Fibroblast of skin of right biceps (primary cell): ENCODE measurements around the gene LRRC32.
A peak's percentile ranks its signal among the peaks of the same experiment; 100 is the strongest.

ENCODE experiments used
- DNase-seq: peaks from one replicate; pipeline ENCODE4 v3.0.0-alpha.2; 2013

Gene LRRC32

DNA sequence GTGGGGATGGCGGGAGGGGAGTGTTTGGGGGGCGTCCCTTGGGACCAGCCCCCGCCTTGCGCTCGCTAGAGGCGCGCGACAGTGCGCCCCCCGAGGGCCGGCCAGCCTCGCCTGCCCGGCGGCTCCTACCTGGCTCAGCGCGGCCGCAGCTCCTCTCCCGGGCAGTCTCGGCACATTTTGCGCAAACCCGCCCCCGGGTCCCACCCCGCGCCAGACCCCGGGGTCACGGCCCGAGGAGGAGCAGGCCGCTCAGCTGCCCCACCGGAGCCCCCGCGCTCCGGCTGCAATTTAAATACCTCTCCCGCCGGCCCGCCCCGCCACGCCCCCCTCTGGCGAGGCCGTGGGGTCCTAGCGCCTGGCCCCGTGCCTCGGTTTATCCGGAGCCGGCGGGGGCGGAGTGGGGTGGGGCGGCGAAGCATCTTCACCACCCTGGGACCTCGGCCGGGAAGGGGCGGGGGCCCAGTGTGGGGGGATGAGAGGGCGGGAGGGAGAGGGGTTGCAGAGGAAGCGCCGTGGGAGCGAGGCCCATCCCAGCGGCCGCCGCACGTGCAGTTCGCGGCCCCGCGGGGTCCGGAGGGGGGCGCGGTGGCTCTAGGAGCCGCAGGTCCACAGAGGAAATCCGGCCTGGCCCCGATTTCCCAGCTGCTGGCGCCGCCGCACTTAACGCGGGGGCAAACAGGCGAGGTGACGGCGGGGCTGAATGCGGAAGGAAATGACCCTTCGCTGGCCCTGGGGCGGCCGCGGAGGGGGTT lies at the start of gene LRRC32:
TSS of gene LRRC32 (minus strand) at position 263 of the 752 bp plus-strand sequence. CDS start 4,793 bp downstream, outside the sequence.
- peak; percentile 48 for DNase-seq

- DNase-seq: no peak
These were observed 49.1 kb upstream of the LRRC32 start for GRCh38 chr11:76719686-76720085.

DNA sequence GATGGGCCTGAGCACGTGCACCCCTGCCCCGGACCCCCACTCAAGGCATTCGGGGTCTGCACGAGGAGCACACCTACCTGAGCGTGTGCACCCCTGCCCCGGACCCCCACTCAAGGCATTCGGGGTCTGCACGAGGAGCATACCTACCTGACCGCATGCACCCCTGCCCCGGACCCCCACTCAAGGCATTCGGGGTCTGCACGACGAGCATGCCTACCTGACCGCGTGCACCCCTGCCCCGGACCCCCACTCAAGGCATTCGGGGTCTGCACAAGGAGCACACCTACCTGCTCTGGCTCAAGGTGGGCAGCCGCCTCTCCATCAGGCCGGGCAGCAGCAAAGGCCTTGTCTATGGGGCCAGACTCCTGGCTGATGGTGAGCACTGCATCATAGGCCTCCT lies 48.7 kb upstream of the LRRC32 start:
- DNase-seq: no peak

GRCh38 chr11:76717816-76718215 lies 47.3 kb upstream of the LRRC32 start:
- DNase-seq: no peak

GRCh38 chr11:76717369-76717768 lies 46.8 kb upstream of the LRRC32 start:
- DNase-seq: no peak

GRCh38 chr11:76716268-76716667 lies 45.7 kb upstream of the LRRC32 start:
- DNase-seq: no peak

- no peak for DNase-seq
These were observed 43.9 kb upstream of the LRRC32 start for GRCh38 chr11:76714493-76714892.

DNA sequence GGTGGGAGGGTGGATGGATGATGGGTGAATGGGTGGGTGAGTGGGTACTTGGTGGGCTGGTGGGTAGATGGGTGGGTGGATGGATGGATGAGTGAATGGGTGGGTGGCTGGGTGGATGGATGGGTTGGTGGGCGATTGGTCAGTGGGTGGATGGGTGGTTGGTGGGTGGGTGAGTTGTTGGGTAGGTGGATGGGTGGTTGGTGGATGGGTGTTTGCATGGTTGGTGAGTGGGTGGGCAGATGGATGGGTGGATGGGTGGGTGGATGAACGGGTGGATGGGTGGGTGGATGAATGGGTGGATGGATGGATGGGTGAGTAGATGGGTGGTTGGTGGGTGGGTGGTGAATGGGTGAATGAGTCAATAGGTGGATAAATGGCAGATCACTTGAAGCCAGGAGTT lies 43.0 kb upstream of the LRRC32 start:
- no peak for DNase-seq

GRCh38 chr11:76712125-76712524 lies 41.6 kb upstream of the LRRC32 start:
- DNase-seq: no peak

- no peak for DNase-seq
These were observed 39.2 kb upstream of the LRRC32 start for GRCh38 chr11:76709756-76710155.

GRCh38 chr11:76708972-76709660 lies 38.6 kb upstream of the LRRC32 start:
- DNase-seq: no peak

DNA sequence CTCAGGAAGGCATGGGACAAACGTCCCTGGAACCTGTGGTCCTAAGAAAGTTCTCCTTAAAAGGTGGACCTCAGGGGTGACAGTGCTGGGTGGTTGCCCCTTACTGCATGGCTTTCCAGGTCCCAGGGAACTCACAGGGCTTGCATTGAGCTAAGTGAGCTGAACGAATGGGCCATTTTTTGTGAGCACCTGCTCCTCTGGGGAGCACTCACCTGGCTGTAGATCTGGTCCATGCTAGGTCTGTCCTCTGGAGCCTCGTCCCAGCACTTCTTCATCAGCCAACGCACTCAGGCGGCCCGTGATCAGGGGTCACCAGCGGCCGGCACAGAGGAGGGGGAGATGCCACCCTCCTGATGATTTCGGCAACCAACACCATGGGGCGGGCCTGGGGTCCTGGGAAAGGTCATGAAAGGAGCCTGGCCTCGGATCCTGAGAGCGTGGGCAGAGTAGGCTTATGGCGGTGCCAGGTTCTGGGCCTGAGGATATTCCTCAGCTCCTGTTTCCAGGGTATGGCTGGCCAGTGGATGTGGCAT lies 36.8 kb upstream of the LRRC32 start:
- DNase-seq: no peak

DNA sequence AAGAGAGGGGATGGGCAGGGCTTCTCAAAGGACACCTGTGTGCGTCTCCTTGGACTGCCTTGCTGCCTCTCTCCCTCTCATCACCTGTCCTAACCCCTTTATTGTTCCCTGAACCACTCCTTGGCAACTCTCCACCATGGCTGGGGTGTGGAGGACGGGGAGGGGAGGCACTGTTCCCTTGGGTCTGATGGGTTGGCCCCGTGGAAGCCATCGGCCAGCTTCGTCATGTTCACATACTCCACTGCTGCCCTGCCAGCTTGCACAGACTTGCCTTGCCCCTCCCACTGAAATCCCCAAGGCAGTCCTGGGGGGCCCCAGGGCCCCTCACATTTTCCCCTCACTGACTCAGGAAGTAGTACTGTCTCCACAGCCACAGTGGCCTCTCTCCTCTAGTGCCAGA lies 36.1 kb upstream of the LRRC32 start:
- DNase-seq: no peak

DNA sequence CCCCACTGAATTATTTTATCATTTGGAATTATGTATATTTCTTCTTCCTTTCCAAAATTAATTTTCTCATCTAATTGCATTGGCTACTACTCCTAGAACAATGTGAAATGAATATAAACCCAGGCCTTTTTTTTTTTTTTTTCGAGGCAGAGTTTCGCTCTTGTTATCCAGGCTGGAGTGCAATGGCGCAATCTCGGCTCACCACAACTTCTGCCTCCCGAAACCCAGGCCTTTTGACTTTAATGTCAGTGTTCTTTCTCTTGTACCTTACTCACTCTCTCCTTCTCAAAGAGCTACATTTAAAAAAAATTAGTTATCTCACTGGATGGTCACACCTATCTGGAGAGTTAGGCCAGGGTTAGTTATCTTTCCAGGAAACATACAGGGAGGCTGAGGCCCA lies 35.3 kb upstream of the LRRC32 start:
- no peak for DNase-seq

DNA sequence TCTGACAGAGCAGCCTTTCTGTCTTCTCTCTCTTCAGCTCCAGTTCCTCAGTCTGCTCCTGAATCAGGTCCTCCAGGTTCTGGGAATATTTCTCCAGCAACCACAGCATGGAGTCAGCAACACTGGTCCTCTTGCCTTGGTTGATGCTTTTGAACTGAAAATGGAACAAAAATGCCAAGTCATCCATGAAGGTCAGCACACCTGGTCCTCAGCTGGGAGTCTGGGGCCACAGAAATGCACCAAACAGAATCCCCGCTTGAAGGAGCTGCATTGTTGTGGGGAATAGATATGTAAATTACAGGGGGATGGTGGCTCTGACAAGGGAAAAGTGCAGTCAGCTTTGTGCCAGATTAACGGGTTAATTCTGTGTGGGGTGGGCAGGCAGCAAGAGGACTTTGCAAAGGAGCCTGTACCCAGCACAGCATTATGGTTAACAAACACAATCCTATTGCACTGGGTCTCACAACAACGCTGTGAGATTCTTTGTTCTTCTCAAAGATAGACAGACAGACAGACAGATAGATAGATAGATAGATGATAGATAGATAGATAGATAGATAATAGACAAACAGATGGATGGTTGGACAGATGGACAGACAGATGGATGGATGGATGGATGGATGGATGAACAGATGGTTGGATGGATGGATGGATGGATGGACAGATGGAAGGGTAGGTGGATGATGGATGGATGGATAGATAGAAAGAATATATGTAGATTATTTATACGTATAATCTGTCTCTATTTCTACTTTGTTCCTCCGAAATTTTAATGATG lies 33.8 kb upstream of the LRRC32 start:
- no peak for DNase-seq

GRCh38 chr11:76703707-76704106 lies 33.2 kb upstream of the LRRC32 start:
- DNase-seq: no peak

DNA sequence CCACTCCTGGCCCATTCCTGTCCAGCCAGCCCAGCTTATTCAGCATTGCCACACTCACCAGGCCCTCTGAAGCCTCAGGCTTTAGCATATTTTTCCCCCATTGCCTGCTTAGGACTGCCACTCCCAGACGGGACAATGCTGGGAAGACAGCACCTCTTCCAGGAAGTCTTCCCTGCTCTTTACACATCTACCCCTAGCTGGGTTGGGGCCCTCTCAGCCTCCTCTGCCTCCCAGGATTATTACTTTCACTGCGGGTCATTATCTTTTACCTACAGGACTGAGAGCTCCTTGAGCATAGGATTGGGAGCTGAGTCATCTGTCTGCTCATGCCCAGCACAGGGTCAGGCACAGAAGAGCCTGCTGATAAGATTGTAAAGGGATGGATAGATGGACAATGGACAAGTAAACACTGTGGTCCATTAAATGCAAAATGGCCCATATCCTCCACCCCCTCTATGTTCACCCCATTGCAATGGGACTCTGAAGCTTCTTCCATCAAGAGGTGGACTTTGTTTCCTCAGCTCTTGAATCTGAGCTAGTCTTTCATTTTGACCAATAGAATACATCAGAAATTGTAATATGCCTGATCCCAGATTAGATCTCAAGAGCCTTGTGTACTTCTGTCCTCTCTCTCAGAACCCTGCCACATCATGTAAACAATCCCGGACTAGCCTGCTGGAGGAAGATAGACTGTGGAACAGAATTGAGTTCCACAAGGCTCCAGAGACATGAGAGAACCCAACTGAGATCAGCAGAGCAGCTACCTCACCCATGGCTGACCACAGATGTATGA lies 32.0 kb upstream of the LRRC32 start:
- no peak for DNase-seq

- peak; percentile 15 for DNase-seq
These were observed 30.9 kb upstream of the LRRC32 start for GRCh38 chr11:76701294-76702040.

GRCh38 chr11:76700177-76701100 lies 29.9 kb upstream of the LRRC32 start:
- DNase-seq: peak; percentile 97

DNA sequence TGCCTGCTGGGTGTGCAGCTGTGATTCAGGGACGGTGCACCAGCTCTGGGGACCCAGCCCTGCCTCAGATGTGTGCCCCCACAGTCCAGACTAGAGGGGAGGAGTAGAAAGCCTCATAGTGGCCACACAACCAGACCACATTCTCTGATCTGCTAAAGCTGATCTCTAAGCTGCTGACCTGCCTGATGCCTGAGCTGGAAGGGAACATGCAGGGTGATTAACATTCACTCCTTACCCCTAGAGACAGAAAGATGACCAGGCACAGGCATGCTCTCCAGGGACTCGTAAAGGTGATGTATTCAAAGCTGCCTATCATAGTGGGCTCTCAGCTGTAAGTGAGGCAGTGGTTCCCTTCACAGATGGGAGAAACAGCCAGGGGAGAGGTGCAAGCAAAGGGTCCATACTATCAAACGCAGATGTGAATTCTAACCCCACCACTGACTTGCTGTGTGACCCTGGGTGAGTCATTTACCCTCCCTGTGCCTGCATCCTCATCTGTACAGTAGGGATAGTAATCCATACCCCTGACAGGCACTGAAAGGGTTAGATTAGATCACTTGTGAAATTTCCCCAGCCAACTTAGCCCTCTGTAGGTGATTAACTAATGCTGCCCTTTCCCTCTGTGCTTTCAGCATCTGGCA lies 29.0 kb upstream of the LRRC32 start:
- DNase-seq: no peak
